HG03060 (cell line): ENCODE measurements around the gene TIGD3.
A peak's percentile ranks its signal among the peaks of the same experiment; 100 is the strongest.

ENCODE experiments used
- ATAC-seq: cut with Tn5 transposase; IDR thresholded peaks from one replicate; pipeline ENCODE4 v1.9.1; 2021; ENCODE audit warnings: low read depth, moderate number of reproducible peaks; ENCODE audit not compliant: unreplicated experiment

The TIGD3 gene

GRCh38 chr11:65363770-65364169, 9.2 kb downstream of the TIGD3 start:
- ATAC-seq = no peak

GRCh38 chr11:65366340-65366773, 11.8 kb downstream of the TIGD3 start:
- ATAC-seq = no peak

GRCh38 chr11:65370659-65371049, 16.1 kb downstream of the TIGD3 start:
- ATAC-seq = no peak

GRCh38 chr11:65373839-65374580, 19.5 kb downstream of the TIGD3 start:
- ATAC-seq = no peak

GRCh38 chr11:65375012-65375411, 20.5 kb downstream of the TIGD3 start:
- no peak for ATAC-seq

GRCh38 chr11:65376138-65376713, 21.7 kb downstream of the TIGD3 start:
- ATAC-seq = no peak

- ATAC-seq = no peak
Measured at GRCh38 chr11:65377036-65377435, 22.5 kb downstream of the TIGD3 start.

- no peak for ATAC-seq
Measured at GRCh38 chr11:65377777-65378176, 23.2 kb downstream of the TIGD3 start.

- no peak for ATAC-seq
Measured at GRCh38 chr11:65378208-65378927, 23.8 kb downstream of the TIGD3 start.

- ATAC-seq = no peak
Measured at GRCh38 chr11:65378928-65379638, 24.5 kb downstream of the TIGD3 start.

- no peak for ATAC-seq
Measured at GRCh38 chr11:65379698-65380459, 25.3 kb downstream of the TIGD3 start.

GRCh38 chr11:65380460-65381119, 26.0 kb downstream of the TIGD3 start:
- ATAC-seq = no peak

GRCh38 chr11:65381716-65382032, 27.1 kb downstream of the TIGD3 start:
- ATAC-seq = no peak

- peak; percentile 52 for ATAC-seq
Measured at GRCh38 chr11:65382033-65382803, 27.7 kb downstream of the TIGD3 start, which contains the start of gene SLC25A45. TSS of gene SLC25A45 (minus strand) at chr11:65382646. CDS start at chr11:65381951, 695 bp downstream.

- no peak for ATAC-seq
Measured at GRCh38 chr11:65382804-65383368, 28.3 kb downstream of the TIGD3 start.

- ATAC-seq = no peak
Measured at GRCh38 chr11:65383778-65384177, 29.2 kb downstream of the TIGD3 start.

- ATAC-seq = no peak
Measured at GRCh38 chr11:65384301-65384889, 29.8 kb downstream of the TIGD3 start.
